Aorta (tissue), 5 donors: ENCODE measurements around the gene TRABD2A. TPM values are rescaled to one million over a fixed set of nuclear protein-coding genes. Genes with fewer than 3 reads are reported as not detected.
"Not testable (repeated sequence)": the region's sequence is repeated elsewhere in the genome, so short reads cannot be mapped to it uniquely, and the experiment has no call there.

ENCODE experiments used
- ATAC-seq: fragments of 200-7000 bp; cut with Tn5 transposase; one replicate; pipeline ENCODE4 v1.9.1; 2022; ENCODE audit warnings: moderate library complexity; ENCODE audit not compliant: low FRiP score
- DNase-seq, 2 donors: peaks; one replicate each; pipeline ENCODE4 v3.0.0-alpha.2; 2020
- H3K27ac ChIP-seq, 2 donors: one replicate each; pipeline ENCODE4 v1.5.1; 2013; ENCODE audit warnings: low read length in 2 of 2, mild to moderate bottlenecking in 2 of 2, moderate library complexity in 2 of 2, control low read depth in 1 of 2, inconsistent platforms in 1 of 2, low read depth in 1 of 2
- H3K27me3 ChIP-seq, 2 donors: one replicate each; pipeline ENCODE4 v1.6.1; 2013; ENCODE audit warnings: control low read depth in 1 of 2, low read length in 1 of 2, mild to moderate bottlenecking in 1 of 2, moderate library complexity in 1 of 2; ENCODE audit not compliant: insufficient read depth in 2 of 2, control insufficient read depth in 1 of 2
- H3K36me3 ChIP-seq, 2 donors: one replicate each; pipeline ENCODE4 v1.6.1; 2013; ENCODE audit warnings: control low read depth in 1 of 2, low read length in 1 of 2, mild to moderate bottlenecking in 1 of 2; ENCODE audit not compliant: insufficient read depth in 2 of 2, control insufficient read depth in 1 of 2
- H3K4me1 ChIP-seq, 2 donors: one replicate each; pipeline ENCODE4 v1.6.1; 2013; ENCODE audit warnings: low read length in 2 of 2, control low read depth in 1 of 2, mild to moderate bottlenecking in 1 of 2, moderate library complexity in 1 of 2; ENCODE audit not compliant: insufficient read depth in 2 of 2, control insufficient read depth in 1 of 2
- H3K4me3 ChIP-seq, 2 donors: one replicate each; pipeline ENCODE4 v1.5.1; 2013; ENCODE audit warnings: low read length in 2 of 2, control low read depth in 1 of 2, mild to moderate bottlenecking in 1 of 2
- H3K9me3 ChIP-seq: one replicate; pipeline ENCODE4 v1.6.1; 2013; ENCODE audit warnings: mild to moderate bottlenecking, low read length; ENCODE audit not compliant: control insufficient read depth
- WGBS, 2 donors: extraction: QIAGEN DNeasy Blood & Tissue Kit; methylation state at CpG; one replicate each; pipeline ENCODE4 v1.1.7; 2013; 5-methylcytosine and 5-hydroxymethylcytosine counted together
- intact Hi-C, 2 donors: fragments of 100-400 bp; cut with DNase I; formaldehyde crosslinking; loops; one replicate each; pipeline versions ENCODE4 v1.14.2 to v1.15.0; 2022
- polyA plus RNA-seq, 2 donors: library from polyadenylated mRNA; stranded (reverse); fragments of 200-250 nt; gene quantifications; one replicate each; pipeline ENCODE4 v1.2.3, GENCODE V29; 2013
- total RNA-seq, 2 donors: library from RNA; stranded (reverse); fragmentation: NEBNext Ultra II Directional; extraction: Animal tissue kit (Norgen Biotek cat#: 25700); gene quantifications; one replicate each; pipeline ENCODE4 v1.2.1, GENCODE V29; 2021
- donor health status: healthy with polysubstance abuse.
- donor health status: Bipolar disorder and iron deficiency.
- donor health status: DM: no; HTN: no; CAD: no.
- donor health status: DM: no; HTN: no; CAD: no.
- donor health status: DM: yes; HTN: yes; CAD: no.

The TRABD2A gene
- total and polyA plus RNA-seq, 4 donors: 0.23 to 2.2 (median 1.2) TPM

DNA sequence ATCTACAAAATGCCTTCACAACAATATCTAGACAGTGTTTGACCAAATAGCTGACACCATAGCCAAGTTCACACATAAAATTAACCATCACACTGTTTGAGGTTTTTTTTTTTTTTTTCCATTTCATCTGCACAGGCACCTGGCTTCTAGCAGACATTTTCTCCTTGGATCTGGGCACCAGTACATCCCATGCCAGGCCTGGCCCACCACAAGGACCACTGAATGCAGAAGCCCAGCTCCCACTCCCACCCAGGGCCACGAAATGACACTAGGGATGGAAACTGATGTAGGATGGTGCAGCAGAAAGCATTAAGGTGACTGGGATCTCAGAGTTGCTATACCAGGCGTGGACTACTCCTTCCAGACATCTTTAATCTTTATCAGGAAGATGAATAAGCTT lies 37.5 kb upstream of the TRABD2A start:
- H3K27me3 ChIP-seq: no peaks in the 10 kb centered on the region
- DNase-seq (no peak), ATAC-seq (no peak)
- H3K4me1 ChIP-seq: no peaks in the 10 kb centered on the region
- H3K4me3 ChIP-seq: no peak overlapping the region
- H3K36me3 ChIP-seq: no peaks in the 10 kb centered on the region
- intact Hi-C loops: no loop called here
- H3K27ac ChIP-seq: no peak overlapping the region
- 87 to 88% methylated on average over 2 of the region's 2 CpGs for WGBS, 2 donors
- H3K9me3 ChIP-seq: no peaks in the 10 kb centered on the region

DNA sequence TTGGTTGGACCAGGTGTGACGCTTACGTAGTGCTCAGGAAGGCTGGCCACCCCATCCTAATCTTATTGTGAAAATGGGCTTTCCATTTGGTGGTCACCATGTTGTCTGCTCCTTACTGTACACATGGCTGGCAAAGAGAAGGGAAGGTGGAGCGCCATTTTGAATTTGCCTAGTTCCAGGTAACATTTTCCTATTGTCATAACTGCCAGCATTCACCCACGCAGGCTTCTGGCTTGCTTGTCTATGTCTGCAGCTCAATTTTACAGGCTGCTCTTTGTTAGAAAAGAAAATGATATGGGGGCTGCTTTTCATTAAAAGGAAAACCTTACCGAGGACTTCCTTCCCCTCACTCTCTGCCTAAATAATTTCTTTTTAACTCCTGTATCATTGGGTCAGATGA lies 36.9 kb upstream of the TRABD2A start:
- WGBS, 2 donors: 91 to 93% methylated on average over 5 of the region's 5 CpGs
- DNase-seq, H3K27ac ChIP-seq, H3K27me3 ChIP-seq, H3K4me3 ChIP-seq, H3K4me1 ChIP-seq, H3K9me3 ChIP-seq, ATAC-seq, intact Hi-C loops, H3K36me3 ChIP-seq: not testable (repeated sequence)

DNA sequence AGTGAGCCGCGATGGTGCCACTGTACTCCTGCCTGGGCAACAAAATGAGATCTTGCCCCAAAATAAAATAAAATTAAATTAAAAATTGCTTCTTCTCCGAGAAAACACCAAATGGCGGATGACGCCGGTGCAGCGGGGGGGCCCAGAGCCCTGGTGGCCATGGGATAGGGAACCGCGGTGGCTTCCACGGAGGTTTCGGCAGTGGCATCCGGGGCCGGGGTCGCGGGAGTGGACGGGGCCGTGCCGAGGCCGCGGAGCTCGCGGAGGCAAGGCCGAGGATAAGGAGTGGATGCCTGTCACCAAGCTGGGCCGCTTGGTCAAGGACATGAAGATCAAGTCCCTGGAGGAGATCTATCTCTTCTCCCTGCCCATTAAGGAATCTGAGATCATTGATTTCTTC lies 34.8 kb upstream of the TRABD2A start:
- WGBS, 2 donors: 98 to 99% methylated on average over 24 of the region's 24 CpGs
- H3K4me3 ChIP-seq: not testable (repeated sequence)

GRCh38 chr2:84914334-84914733 lies 33.5 kb upstream of the TRABD2A start:
- Histone ChIP-seq H3K4me1 (no peaks in the 10 kb centered on the region), H3K9me3 (no peaks in the 10 kb centered on the region), H3K27ac (no peak overlapping the region), H3K4me3 (no peak overlapping the region), H3K36me3 (no peaks in the 10 kb centered on the region), H3K27me3 (no peaks in the 10 kb centered on the region)
- DNase-seq: no peak
- intact Hi-C loops: no loop called here
- ATAC-seq: no peak
- WGBS, 2 donors: 96 to 97% methylated on average over 6 of the region's 6 CpGs

More for the DNA sequence above, 34.8 kb upstream of the TRABD2A start:
- H3K27ac ChIP-seq, H3K36me3 ChIP-seq, H3K27me3 ChIP-seq, H3K9me3 ChIP-seq, intact Hi-C loops, ATAC-seq, DNase-seq, H3K4me1 ChIP-seq: not testable (repeated sequence)

GRCh38 chr2:84912984-84913383 lies 32.1 kb upstream of the TRABD2A start:
- WGBS, 2 donors: 92 to 95% methylated on average over 4 of the region's 4 CpGs
- Histone ChIP-seq H3K27ac (no peak overlapping the region), H3K4me1 (no peaks in the 10 kb centered on the region), H3K36me3 (no peaks in the 10 kb centered on the region), H3K27me3 (no peaks in the 10 kb centered on the region), H3K9me3 (no peaks in the 10 kb centered on the region), H3K4me3 (no peak overlapping the region)
- DNase-seq (no peak), ATAC-seq (no peak)
- intact Hi-C loops: no loop called here

- no peaks in the 10 kb centered on the region for H3K9me3 ChIP-seq
- no peak overlapping the region for H3K27ac ChIP-seq
- DNase-seq (no peak), ATAC-seq (no peak)
- no peaks in the 10 kb centered on the region for H3K27me3 ChIP-seq
- intact Hi-C loops: no loop called here
- no peaks in the 10 kb centered on the region for H3K36me3 ChIP-seq
- no peak overlapping the region for H3K4me3 ChIP-seq
- no peaks in the 10 kb centered on the region for H3K4me1 ChIP-seq
- WGBS, 2 donors: 96 to 97% methylated on average over 5 of the region's 5 CpGs
Observed at GRCh38 chr2:84911135-84911678, 30.3 kb upstream of the TRABD2A start.

GRCh38 chr2:84908948-84909713 lies 28.2 kb upstream of the TRABD2A start:
- Histone ChIP-seq H3K9me3 (no peaks in the 10 kb centered on the region), H3K27me3 (peaks cover 0 to 1% of the 10 kb centered on the region in 2 donors), H3K27ac (no peak overlapping the region), H3K36me3 (no peaks in the 10 kb centered on the region), H3K4me3 (no peak overlapping the region), H3K4me1 (no peaks in the 10 kb centered on the region)
- DNase-seq (no peak), ATAC-seq (no peak)
- intact Hi-C loops: no loop called here
- WGBS, 2 donors: 97 to 100% methylated on average over 2 of the region's 2 CpGs

- no peak overlapping the region for H3K27ac ChIP-seq
- ATAC-seq: peak; percentile 56
- H3K4me3 ChIP-seq: peak overlapping the region; percentile 58 to 92
- peaks cover 0 to 1% of the 10 kb centered on the region in 2 donors for H3K27me3 ChIP-seq
- intact Hi-C loops: no loop called here
- H3K4me1 ChIP-seq: no peaks in the 10 kb centered on the region
- peak; percentile 79 to 83 for DNase-seq
- no peaks in the 10 kb centered on the region for H3K9me3 ChIP-seq
- WGBS, 2 donors: 24 to 27% methylated on average over 15 of the region's 15 CpGs
- H3K36me3 ChIP-seq: no peaks in the 10 kb centered on the region
Observed at GRCh38 chr2:84906900-84907714, 26.2 kb upstream of the TRABD2A start.
